Glomerular visceral epithelial cell (primary cell): ENCODE data around the gene DCTN5.
A peak's percentile ranks its signal among the peaks of the same experiment; 100 is the strongest.
"Not testable (repeated sequence)": the region's sequence is repeated elsewhere in the genome, so short reads cannot be mapped to it uniquely, and the experiment has no call there.

Experiments used
- DNase-seq: peaks from one replicate; pipeline ENCODE4 v3.0.0-alpha.2; 2016; ENCODE audit errors: extremely low spot score

Gene DCTN5

GRCh38 chr16:23640931-23641765 is at the start of gene DCTN5, which contains the start of gene PALB2:
Gene DCTN5, plus strand, starts transcription at chr16:23641466. Its CDS starts 77 bp downstream, at chr16:23641543.
Gene PALB2, minus strand, starts transcription at chr16:23641310. Its CDS starts 153 bp downstream, at chr16:23641157.
- DNase-seq = peak; percentile 91

- DNase-seq = no peak
These were observed 47.1 kb upstream of the DCTN5 start for GRCh38 chr16:23594186-23594585.

GRCh38 chr16:23595246-23595950 is 45.9 kb upstream of the DCTN5 start:
- peak; percentile 3 for DNase-seq

- DNase-seq = peak; percentile 84
These were observed 45.1 kb upstream of the DCTN5 start, which contains the start of gene NDUFAB1 for GRCh38 chr16:23595951-23596720. Gene NDUFAB1, minus strand, starts transcription at chr16:23596316. Its CDS starts 26 bp downstream, at chr16:23596290.

GRCh38 chr16:23597003-23597756 is 44.1 kb upstream of the DCTN5 start:
- DNase-seq = peak; percentile 3

- peak; percentile 1 for DNase-seq
These were observed 33.5 kb upstream of the DCTN5 start for GRCh38 chr16:23607726-23608125.

GRCh38 chr16:23608194-23608593 is 33.1 kb upstream of the DCTN5 start:
- DNase-seq = peak; percentile 43

GRCh38 chr16:23609929-23610328 is 31.3 kb upstream of the DCTN5 start:
- no peak for DNase-seq

GRCh38 chr16:23610905-23611304 is 30.4 kb upstream of the DCTN5 start:
- DNase-seq = not testable (repeated sequence)

GRCh38 chr16:23611936-23612335 is 29.3 kb upstream of the DCTN5 start:
- DNase-seq = no peak

- no peak for DNase-seq
These were observed 25.5 kb upstream of the DCTN5 start for GRCh38 chr16:23615805-23616204.

- DNase-seq = no peak
These were observed 17.2 kb upstream of the DCTN5 start for GRCh38 chr16:23624092-23624491.

- no peak for DNase-seq
These were observed 11.8 kb upstream of the DCTN5 start for GRCh38 chr16:23629516-23629915.

GRCh38 chr16:23631874-23632273 is 9.4 kb upstream of the DCTN5 start:
- not testable (repeated sequence) for DNase-seq

- no peak for DNase-seq
These were observed 6.7 kb upstream of the DCTN5 start for GRCh38 chr16:23634461-23635036.

GRCh38 chr16:23635958-23636357 is 5.3 kb upstream of the DCTN5 start:
- no peak for DNase-seq

- peak; percentile 2 for DNase-seq
These were observed 693 bp upstream of the DCTN5 start for GRCh38 chr16:23640615-23640930.

GRCh38 chr16:23642246-23642774 is 1.0 kb downstream of the DCTN5 start:
- no peak for DNase-seq

GRCh38 chr16:23650674-23651416 is 9.6 kb downstream of the DCTN5 start:
- no peak for DNase-seq

- DNase-seq = no peak
These were observed 10.7 kb downstream of the DCTN5 start for GRCh38 chr16:23651943-23652468.
